NOMO-1 (cell line): ENCODE data around the gene IFIT5.
"Not testable (repeated sequence)": the region's sequence is repeated elsewhere in the genome, so short reads cannot be mapped to it uniquely, and the experiment has no call there.

ENCODE experiments used
- DNase-seq, 2 experiments: peaks; one replicate each; lab custom pipeline; 2025; ENCODE audit not compliant: unreplicated experiment in 2 of 2; lab: John Stamatoyannopoulos, UW

The IFIT5 gene, protein sequence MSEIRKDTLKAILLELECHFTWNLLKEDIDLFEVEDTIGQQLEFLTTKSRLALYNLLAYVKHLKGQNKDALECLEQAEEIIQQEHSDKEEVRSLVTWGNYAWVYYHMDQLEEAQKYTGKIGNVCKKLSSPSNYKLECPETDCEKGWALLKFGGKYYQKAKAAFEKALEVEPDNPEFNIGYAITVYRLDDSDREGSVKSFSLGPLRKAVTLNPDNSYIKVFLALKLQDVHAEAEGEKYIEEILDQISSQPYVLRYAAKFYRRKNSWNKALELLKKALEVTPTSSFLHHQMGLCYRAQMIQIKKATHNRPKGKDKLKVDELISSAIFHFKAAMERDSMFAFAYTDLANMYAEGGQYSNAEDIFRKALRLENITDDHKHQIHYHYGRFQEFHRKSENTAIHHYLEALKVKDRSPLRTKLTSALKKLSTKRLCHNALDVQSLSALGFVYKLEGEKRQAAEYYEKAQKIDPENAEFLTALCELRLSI

GRCh38 chr10:89414146-89414878 is at the start of gene IFIT5:
IFIT5 (plus strand) TSS chr10:89414568; CDS start chr10:89414799, 231 bp downstream.
- peak; percentile 77 to 78 for DNase-seq

DNA sequence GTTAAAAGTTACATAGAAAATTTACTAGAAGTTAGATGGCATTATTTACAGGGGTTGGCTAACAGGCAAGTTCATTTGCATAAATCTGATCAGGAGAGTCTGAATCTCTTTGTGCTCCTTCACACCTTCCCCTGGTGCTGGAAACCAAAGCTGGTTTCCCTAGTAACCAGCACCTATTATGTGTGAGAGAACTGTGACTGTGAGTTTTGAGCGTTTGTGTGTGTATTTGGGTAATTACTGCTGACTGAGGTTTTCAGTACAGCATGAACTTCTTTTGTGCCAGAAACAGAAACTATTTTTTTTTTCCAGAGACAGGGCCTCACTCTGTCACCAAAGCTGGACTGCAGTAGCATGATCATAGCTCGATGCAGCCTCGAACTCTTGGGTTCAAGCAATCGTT is 46.8 kb upstream of the IFIT5 start:
- DNase-seq: no peak

- DNase-seq: no peak
Measured at GRCh38 chr10:89368129-89368528, 46.2 kb upstream of the IFIT5 start.

GRCh38 chr10:89369156-89370105 is 44.9 kb upstream of the IFIT5 start:
- peak; percentile 31 to 35 for DNase-seq

DNA sequence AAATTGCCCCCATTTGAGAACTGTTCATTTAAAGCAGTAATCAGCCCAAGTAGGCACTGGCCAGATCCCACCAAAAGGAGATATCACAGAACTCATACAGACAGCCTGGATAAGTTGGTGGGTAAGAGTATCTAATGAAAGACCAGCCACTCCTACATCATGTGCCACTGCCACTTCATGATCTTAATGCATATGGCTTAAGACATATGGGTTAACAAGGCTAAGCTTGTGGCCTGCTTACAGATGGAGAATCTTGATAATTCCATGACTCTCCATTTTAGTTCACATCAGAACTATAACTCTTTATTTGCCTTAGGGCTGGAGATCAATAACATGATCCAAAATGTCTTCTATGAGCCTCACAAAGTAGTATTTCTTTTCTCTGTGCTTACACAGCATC is 43.3 kb upstream of the IFIT5 start:
- DNase-seq: no peak

GRCh38 chr10:89371987-89372386 is 42.4 kb upstream of the IFIT5 start:
- no peak for DNase-seq

DNA sequence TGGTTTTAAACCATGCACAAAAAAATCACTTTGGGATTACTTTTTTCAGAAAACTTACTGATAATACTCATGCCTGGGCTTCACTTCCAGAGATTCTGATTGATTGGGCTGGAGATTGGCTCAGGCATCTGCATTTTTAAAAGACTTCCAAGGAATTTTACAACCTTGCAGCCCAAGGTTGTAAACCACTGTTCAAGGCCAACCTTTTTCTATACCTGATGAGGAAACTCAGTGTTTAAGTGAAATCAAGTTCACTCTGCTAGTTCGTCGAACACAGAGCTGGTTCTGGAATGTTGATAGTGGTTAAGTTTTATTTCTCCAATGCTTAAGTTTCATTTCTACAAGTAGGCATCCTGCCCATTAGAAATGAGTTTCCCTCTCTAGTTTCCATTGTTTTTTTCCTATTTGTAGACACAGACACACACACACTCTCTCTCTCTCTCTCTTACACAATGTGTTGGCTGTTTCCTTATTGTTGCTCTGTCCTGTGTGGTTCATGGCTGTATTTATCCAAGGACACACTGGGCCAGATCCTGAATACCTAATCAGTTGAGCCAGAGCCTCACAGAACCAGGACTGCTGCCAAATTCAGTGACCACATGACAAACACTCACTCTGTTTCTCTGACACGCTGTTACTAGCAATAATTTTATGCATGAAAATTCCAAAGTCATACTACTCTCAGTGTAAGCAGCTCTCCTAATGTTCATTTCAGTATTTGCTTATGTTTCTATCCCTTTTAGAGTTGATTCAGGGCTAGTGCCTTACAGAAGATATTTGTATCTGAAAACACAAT is 40.3 kb upstream of the IFIT5 start:
- no peak for DNase-seq

DNA sequence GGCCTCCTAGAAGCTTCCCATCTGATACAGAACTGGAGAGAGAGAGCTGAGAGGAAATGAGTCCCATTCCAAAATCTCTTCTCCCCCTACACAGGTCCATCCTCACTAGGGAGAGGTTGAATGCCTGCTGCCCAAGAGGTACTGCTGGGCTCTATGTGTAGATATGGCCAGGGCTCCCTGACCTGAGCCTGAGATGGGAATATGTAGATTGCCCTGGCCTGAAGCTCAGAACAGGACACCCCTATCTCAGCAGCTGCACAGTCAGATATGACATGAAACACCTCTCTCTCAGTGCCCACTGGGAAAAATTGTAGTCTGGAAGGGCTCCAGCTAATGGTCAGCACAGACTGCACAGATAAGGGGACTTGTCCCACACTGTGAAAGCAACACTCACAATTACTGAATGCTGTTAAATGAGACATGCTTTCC is 39.6 kb upstream of the IFIT5 start:
- no peak for DNase-seq

GRCh38 chr10:89377705-89378637 is 36.4 kb upstream of the IFIT5 start, which contains the start of gene IFIT1B:
IFIT1B (plus strand) TSS chr10:89378056; CDS start chr10:89378136, 80 bp downstream.
- DNase-seq: no peak

- no peak for DNase-seq
Measured at GRCh38 chr10:89379103-89379502, 35.3 kb upstream of the IFIT5 start.

DNA sequence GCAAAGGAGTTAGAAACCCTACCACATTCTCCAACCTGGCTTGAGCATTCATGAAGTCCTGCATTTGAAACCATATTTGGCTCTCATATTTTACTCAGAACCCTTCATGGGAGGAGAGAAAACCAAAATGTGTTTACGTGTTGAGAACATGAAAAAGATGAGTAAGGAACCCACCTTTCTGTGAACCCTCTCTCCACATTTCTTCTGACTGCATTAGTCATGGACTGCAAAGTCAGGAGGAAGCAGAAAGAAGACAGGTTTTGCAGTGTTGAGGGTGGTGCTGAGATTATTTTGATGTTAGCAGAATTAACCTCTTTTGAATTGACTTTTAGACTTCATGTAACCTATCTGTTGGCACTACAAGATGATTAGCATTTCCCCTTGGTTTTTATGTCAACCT is 31.6 kb upstream of the IFIT5 start:
- DNase-seq: no peak

DNA sequence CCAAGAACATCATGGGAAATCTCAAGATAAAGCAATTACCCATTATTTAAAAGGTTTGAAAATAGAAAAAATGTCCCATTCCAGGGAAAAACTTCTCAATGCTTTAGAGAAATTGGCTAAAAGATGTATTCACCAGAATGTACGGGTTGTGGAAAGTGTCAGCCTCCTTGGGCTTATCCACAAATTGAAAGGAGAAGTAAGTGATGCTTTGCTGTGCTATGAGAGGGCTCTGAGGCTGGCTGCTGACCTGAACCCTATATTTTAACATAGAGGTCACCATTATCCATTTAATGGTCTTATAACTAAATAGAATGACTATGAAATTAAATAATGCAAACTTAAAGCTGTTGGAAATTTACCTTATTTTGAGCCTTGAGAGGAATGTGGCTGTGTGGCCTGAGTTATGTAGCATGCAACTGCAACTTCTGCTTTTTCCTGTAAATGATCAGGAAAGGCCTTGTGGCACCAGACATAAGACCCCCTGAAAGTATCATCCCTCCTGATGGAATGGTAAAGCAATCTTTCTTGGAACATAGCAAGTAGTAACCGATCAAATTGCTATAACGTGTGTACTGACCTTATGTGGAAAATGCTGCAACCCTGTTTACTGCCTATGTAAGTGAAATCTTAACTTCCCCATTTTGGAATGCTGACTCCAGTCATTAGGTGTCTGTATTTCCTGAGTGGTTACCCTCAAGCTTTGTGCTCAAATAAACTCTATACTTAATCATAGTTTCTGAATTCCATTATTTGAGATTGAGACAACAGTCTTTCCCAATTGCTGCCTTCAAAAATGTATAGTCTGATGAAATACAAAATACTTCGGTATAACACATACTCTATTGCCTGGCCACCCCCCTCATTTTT is 29.7 kb upstream of the IFIT5 start:
- peak; percentile 62 to 95 for DNase-seq

DNA sequence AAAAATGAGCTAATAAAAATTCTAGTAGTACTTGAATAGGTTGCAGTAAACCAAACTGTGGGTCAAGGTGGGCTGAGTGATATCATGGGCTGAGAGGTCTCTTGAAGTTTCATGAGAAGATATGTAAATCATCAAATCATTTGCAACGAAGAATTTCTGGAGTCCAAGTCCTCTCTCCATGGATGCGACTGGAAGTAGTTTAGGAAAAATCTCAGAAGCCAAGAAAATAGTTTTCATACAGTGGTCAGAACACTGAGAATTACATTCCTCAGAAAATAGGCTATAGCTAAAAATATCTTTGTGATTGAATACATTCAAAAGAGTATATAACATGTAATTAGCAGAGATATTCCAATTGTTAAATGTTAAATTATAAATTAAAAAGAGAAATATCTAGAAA is 25.6 kb upstream of the IFIT5 start:
- no peak for DNase-seq

DNA sequence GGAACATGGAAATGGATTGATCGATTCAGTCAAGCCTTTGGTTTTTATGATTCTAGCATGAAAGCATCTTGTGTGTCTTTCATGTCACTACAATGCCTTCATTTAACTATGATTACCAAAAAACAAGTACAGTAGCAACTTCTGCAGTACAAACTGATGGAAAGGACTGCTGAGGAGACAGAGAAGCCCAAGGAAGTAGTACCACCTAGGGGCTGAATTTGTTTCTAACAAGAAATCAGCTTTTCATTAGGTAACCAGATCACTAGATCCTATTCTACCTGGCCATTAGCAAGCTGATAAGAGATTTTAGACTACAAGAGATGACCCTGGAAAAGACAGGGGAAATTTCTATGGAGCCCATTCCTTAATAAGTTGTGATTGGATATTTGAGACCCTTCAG is 25.1 kb upstream of the IFIT5 start:
- peak; percentile 14 to 15 for DNase-seq

DNA sequence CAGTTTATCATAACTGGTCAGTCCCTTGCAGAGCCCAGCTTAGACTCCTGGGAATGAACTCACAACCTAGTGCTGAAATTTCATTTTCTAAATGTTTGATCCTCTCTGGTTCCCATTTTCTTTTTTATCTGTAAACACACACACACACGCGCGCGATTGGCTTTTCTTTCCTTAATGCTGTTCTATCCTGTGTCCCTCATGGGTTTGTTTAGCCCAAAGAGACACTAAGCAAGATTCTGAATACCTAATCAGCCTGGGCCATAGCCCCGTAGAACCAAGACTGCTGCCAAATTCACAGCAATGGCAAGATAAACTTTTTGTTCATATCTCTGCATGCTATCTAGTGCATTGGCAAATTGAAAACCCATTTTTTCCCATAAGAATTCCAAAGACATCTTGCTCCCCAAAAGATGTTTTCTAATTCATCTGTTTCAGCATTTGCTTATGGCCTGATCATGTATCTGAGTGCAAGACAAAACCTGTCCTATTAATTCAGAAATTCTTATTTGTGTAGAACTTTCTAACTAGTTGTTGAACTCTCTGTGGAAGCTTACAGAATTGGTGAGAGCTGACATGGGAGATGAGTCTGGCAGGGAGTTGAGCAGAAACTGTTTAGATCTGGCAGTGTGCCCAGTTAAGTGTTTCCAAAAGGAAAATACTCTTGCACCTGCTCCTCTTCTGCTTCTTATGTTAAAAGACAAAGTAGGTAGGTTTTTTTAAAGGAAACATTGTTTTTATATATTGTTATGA is 23.7 kb upstream of the IFIT5 start:
- no peak for DNase-seq

GRCh38 chr10:89391226-89391576 is 23.2 kb upstream of the IFIT5 start:
- DNase-seq: not testable (repeated sequence)
